GM19324 (cell line): ENCODE results near the gene LCE3E.

Source experiments
- ATAC-seq: cut with Tn5 transposase; IDR thresholded peaks from one replicate; pipeline ENCODE4 v1.9.1; 2021; ENCODE audit warnings: mild to moderate bottlenecking, moderate library complexity; ENCODE audit not compliant: unreplicated experiment, low FRiP score

The LCE3E gene

GRCh38 chr1:152517237-152517811 is 49.3 kb downstream of the LCE3E start:
- no peak for ATAC-seq

- ATAC-seq: no peak
These were observed 50.5 kb downstream of the LCE3E start for GRCh38 chr1:152516082-152516481.
